HepG2 (cell line): ENCODE data around the gene SPRED2. TPM values are rescaled to one million over a fixed set of nuclear protein-coding genes. Genes with fewer than 3 reads are reported as not detected.

Experiments used
- CCAR2 ChIP-seq: fragments of 200-400 bp; formaldehyde crosslinking; optimal IDR thresholded peaks from 2 replicates; pipeline ENCODE3; 2018; ENCODE audit warnings: low read depth, mild to moderate bottlenecking, low read length, moderate library complexity
- HNF4A ChIP-seq: sonication (generic); formaldehyde crosslinking; IDR thresholded peaks from 2 replicates; pipeline ENCODE4 v1.4.0; 2020; ENCODE audit warnings: missing genetic modification reagents
- HNRNPUL1 ChIP-seq: fragments of 200-400 bp; formaldehyde crosslinking; IDR thresholded peaks from 2 replicates; pipeline ENCODE4 v1.6.1; 2017; ENCODE audit warnings: low read depth, mild to moderate bottlenecking, low read length, moderate library complexity
- HOXA7 ChIP-seq: sonication (generic); formaldehyde crosslinking; IDR thresholded peaks from 2 replicates; pipeline ENCODE4 v1.8.1; 2022; ENCODE audit warnings: mild to moderate bottlenecking, missing genetic modification reagents, moderate library complexity
- JUNB ChIP-seq: sonication (generic); formaldehyde crosslinking; IDR thresholded peaks from 2 replicates; pipeline ENCODE4 v1.8.0; 2022; ENCODE audit warnings: missing genetic modification reagents, mild to moderate bottlenecking, borderline replicate concordance
- KAT2B ChIP-seq: fragments of 150-350 bp; IDR thresholded peaks from 2 replicates; pipeline ENCODE4 v1.6.1; 2014; ENCODE audit warnings: low read depth, low read length, borderline replicate concordance
- NR2F1 ChIP-seq, 2 experiments: fragments of 450-650 bp in 1 of 2; formaldehyde crosslinking in 1 of 2; IDR thresholded peaks; 2 replicates each; pipeline versions ENCODE4 v1.5.0 to v1.6.1; 2016 to 2020; ENCODE audit warnings: mild to moderate bottlenecking in 1 of 2, missing compliant biosample characterization in 1 of 2, missing genetic modification reagents in 1 of 2, moderate library complexity in 1 of 2
- NR2F6 ChIP-seq, 2 experiments: IDR thresholded peaks; 2 replicates each; pipeline ENCODE4 v1.6.1; 2016; ENCODE audit warnings: antibody characterized with exemption in 1 of 2, mild to moderate bottlenecking in 1 of 2
- NRL ChIP-seq: sonication (generic); formaldehyde crosslinking; IDR thresholded peaks from 2 replicates; pipeline ENCODE4 v1.5.0; 2020; ENCODE audit warnings: missing genetic modification reagents, mild to moderate bottlenecking, moderate library complexity, borderline replicate concordance
- PITX1 ChIP-seq: sonication (generic); formaldehyde crosslinking; IDR thresholded peaks from 2 replicates; pipeline ENCODE4 v1.5.1; 2020; ENCODE audit warnings: mild to moderate bottlenecking, missing genetic modification reagents
- RARA ChIP-seq: IDR thresholded peaks from 2 replicates; pipeline ENCODE4 v1.6.1; 2016; ENCODE audit warnings: missing genetic modification reagents, missing compliant biosample characterization
- RBFOX2 ChIP-seq: fragments of 200-400 bp; formaldehyde crosslinking; IDR thresholded peaks from 2 replicates; pipeline ENCODE4 v1.6.1; 2017; ENCODE audit warnings: low read depth, mild to moderate bottlenecking, low read length
- REPIN1 ChIP-seq: sonication (generic); formaldehyde crosslinking; IDR thresholded peaks from 2 replicates; pipeline ENCODE4 v1.8.0; 2022; ENCODE audit warnings: missing genetic modification reagents, low read depth, mild to moderate bottlenecking, borderline replicate concordance
- ZMYM3 ChIP-seq: sonication (generic); formaldehyde crosslinking; IDR thresholded peaks from 2 replicates; pipeline ENCODE4 v1.5.1; 2020; ENCODE audit warnings: mild to moderate bottlenecking, missing genetic modification reagents
- ZNF207 ChIP-seq: fragments of 450-650 bp; IDR thresholded peaks from 2 replicates; pipeline ENCODE4 v1.6.1; 2016; ENCODE audit warnings: antibody characterized with exemption, borderline replicate concordance
- ZNF501 ChIP-seq: sonication (generic); formaldehyde crosslinking; IDR thresholded peaks from 2 replicates; pipeline ENCODE4 v1.5.1; 2020; ENCODE audit warnings: mild to moderate bottlenecking, moderate library complexity, missing genetic modification reagents
- ZNF674 ChIP-seq: sonication (generic); formaldehyde crosslinking; IDR thresholded peaks from 2 replicates; pipeline ENCODE4 v1.5.0; 2020; ENCODE audit warnings: low read depth, mild to moderate bottlenecking, missing genetic modification reagents
- ZNF768 ChIP-seq: sonication (generic); formaldehyde crosslinking; IDR thresholded peaks from 2 replicates; pipeline ENCODE4 v1.4.0; 2020; ENCODE audit warnings: missing genetic modification reagents
- ZNF850 ChIP-seq: sonication (generic); formaldehyde crosslinking; conservative IDR thresholded peaks from 2 replicates; pipeline ENCODE4 v1.9.0; 2021; ENCODE audit warnings: mild to moderate bottlenecking, missing genetic modification reagents
- polyA plus RNA-seq, 8 experiments: library from polyadenylated mRNA; depleted of rRNA in 3 of 8; stranded (reverse) in 7 of 8; unstranded in 1 of 8; fragments of >200 nt; fragmentation: Illumina TruSeq in 4 of 8; extraction: Trizol in 4 of 8; gene quantifications; 2 replicates each; pipeline versions ENCODE4 v1.2.1 to v1.2.3, GENCODE V29; 2011 to 2016; ENCODE audit warnings: low read depth in 4 of 8, missing spikeins in 1 of 8, mixed read lengths in 1 of 8; ENCODE audit not compliant: insufficient read depth in 1 of 8
- total RNA-seq, 5 experiments: library from RNA; depleted of rRNA; stranded (reverse); fragments of >200 nt; fragmentation: Illumina TruSeq; extraction: Trizol; gene quantifications; 2 replicates each; pipeline ENCODE4 v1.2.3, GENCODE V29; 2016; ENCODE audit warnings: low read depth in 1 of 5
- TF ChIP-seq, protein P1 (sequence below): IDR thresholded peaks from 2 replicates; pipeline ENCODE4 v1.4.0; 2020; ENCODE audit warnings: mild to moderate bottlenecking, missing genetic modification reagents
- TF ChIP-seq, protein P2 (sequence below): sonication (generic); formaldehyde crosslinking; conservative IDR thresholded peaks from 2 replicates; pipeline ENCODE4 v1.4.0; 2020; ENCODE audit warnings: missing genetic modification reagents
- TF ChIP-seq, protein P3 (sequence below): sonication (generic); formaldehyde crosslinking; IDR thresholded peaks from 2 replicates; pipeline ENCODE4 v1.4.0; 2020; ENCODE audit warnings: missing genetic modification reagents

The SPRED2 gene
- total and polyA plus RNA-seq, 2 of the 13 experiments (the other 11 are each of a cell fraction or from before 2014, with no cell fraction given): 13.0 to 37.0 TPM

DNA sequence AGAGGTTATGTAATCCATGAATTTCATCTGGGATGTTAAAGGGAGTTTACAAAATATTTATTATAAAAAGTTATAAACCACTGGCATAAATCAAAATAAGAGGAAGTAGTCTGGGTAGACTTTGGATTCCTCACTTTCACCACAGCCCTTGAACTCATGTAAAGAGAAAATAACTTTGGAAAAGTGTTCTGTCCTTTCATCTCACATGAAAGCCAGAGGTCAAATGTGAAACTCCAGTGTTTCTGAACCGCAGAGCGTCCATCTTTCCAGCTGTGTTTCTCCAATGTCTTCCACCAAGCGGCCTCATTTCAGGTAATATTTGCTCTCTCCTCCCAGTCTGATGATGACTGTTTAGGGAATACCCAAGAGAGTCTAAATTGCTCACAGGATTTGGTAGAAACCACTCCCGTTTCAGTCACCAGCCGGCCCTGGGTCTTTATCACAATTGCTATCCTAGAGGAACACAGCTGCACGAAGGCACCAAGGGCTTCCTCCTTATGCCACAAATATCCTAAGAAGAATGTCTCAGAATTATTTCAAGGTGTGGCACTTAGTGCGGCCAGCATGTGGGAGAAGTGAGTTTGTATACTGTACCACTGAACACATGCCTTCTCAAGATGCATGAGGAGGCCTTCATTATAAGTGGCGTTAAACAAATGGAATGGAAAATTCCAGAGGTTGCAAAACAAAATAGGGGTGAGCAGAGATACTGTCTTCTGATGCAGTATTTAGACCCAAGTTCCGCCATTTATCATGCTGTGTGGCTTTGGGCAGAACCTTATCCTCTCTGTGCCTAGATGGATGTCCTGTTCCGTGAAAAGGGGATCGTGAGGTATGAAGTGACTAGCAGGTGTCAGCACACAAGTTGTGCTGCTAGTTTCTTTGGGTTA, 140.9 kb downstream of the SPRED2 start (continued):
- TF ChIP-seq REPIN1 (CRISPR knock-in tag): 0 out of 2 replicates have a peak, but pooled peaks have one; percentile 9
- TF ChIP-seq KAT2B: no peak
- TF ChIP-seq NRL: no peak
- TF ChIP-seq JUNB: no peak
- TF ChIP-seq PITX1: no peak
- TF ChIP-seq ZNF850 (CRISPR knock-in tag): no peak
- TF ChIP-seq HNRNPUL1: no peak
- no peak for TF ChIP-seq ZNF674
- peak; percentile 52 to 76; a peak in 3 of 4 replicates for TF ChIP-seq NR2F1 (CRISPR knock-in tag; IDR thresholded peaks at IDR 0.05)
- TF ChIP-seq NR2F6 (IDR thresholded peaks at IDR 0.05): peak; percentile 83
- peak; percentile 73 for TF ChIP-seq NR2F6 (CRISPR knock-in tag; IDR thresholded peaks at IDR 0.05)
- no peak for TF ChIP-seq CCAR2
- TF ChIP-seq RBFOX2: no peak
- TF ChIP-seq ZNF768 (CRISPR knock-in tag): peak; percentile 78; the same call in 1 of the 2 replicates
- TF ChIP-seq, protein P1, sequence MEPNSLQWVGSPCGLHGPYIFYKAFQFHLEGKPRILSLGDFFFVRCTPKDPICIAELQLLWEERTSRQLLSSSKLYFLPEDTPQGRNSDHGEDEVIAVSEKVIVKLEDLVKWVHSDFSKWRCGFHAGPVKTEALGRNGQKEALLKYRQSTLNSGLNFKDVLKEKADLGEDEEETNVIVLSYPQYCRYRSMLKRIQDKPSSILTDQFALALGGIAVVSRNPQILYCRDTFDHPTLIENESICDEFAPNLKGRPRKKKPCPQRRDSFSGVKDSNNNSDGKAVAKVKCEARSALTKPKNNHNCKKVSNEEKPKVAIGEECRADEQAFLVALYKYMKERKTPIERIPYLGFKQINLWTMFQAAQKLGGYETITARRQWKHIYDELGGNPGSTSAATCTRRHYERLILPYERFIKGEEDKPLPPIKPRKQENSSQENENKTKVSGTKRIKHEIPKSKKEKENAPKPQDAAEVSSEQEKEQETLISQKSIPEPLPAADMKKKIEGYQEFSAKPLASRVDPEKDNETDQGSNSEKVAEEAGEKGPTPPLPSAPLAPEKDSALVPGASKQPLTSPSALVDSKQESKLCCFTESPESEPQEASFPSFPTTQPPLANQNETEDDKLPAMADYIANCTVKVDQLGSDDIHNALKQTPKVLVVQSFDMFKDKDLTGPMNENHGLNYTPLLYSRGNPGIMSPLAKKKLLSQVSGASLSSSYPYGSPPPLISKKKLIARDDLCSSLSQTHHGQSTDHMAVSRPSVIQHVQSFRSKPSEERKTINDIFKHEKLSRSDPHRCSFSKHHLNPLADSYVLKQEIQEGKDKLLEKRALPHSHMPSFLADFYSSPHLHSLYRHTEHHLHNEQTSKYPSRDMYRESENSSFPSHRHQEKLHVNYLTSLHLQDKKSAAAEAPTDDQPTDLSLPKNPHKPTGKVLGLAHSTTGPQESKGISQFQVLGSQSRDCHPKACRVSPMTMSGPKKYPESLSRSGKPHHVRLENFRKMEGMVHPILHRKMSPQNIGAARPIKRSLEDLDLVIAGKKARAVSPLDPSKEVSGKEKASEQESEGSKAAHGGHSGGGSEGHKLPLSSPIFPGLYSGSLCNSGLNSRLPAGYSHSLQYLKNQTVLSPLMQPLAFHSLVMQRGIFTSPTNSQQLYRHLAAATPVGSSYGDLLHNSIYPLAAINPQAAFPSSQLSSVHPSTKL (CRISPR knock-in tag): peak; percentile 43; the same call in 1 of the 2 replicates
- TF ChIP-seq, protein P2, sequence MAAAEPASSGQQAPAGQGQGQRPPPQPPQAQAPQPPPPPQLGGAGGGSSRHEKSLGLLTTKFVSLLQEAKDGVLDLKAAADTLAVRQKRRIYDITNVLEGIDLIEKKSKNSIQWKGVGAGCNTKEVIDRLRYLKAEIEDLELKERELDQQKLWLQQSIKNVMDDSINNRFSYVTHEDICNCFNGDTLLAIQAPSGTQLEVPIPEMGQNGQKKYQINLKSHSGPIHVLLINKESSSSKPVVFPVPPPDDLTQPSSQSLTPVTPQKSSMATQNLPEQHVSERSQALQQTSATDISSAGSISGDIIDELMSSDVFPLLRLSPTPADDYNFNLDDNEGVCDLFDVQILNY (CRISPR knock-in tag): no peak
- TF ChIP-seq HNF4A (CRISPR knock-in tag): peak; percentile 56
- TF ChIP-seq RARA (CRISPR knock-in tag): peak; percentile 47
- TF ChIP-seq, protein P3, sequence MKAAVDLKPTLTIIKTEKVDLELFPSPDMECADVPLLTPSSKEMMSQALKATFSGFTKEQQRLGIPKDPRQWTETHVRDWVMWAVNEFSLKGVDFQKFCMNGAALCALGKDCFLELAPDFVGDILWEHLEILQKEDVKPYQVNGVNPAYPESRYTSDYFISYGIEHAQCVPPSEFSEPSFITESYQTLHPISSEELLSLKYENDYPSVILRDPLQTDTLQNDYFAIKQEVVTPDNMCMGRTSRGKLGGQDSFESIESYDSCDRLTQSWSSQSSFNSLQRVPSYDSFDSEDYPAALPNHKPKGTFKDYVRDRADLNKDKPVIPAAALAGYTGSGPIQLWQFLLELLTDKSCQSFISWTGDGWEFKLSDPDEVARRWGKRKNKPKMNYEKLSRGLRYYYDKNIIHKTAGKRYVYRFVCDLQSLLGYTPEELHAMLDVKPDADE (CRISPR knock-in tag): no peak
- peak; percentile 51; the same call in 1 of the 2 replicates for TF ChIP-seq ZMYM3
- peak; percentile 63; the same call in 1 of the 2 replicates for TF ChIP-seq ZNF501 (CRISPR knock-in tag)
- TF ChIP-seq HOXA7 (CRISPR knock-in tag): no peak
- no peak for TF ChIP-seq ZNF207
